Esophagus squamous epithelium (tissue), 4 donors: ENCODE data around the gene USP10.

Source experiments
- CTCF ChIP-seq, 6 experiments: fragments of 450-650 bp in 4 of 6; fragments of 200-600 bp in 2 of 6; sonication (generic) in 2 of 6; IDR thresholded peaks; one replicate each; pipeline ENCODE4 v1.5.1; 2016 to 2019; ENCODE audit warnings: antibody characterized with exemption in 6 of 6, mild to moderate bottlenecking in 4 of 6, moderate library complexity in 4 of 6
- POLR2A ChIP-seq, 4 donors: fragments of 450-650 bp; IDR thresholded peaks; one replicate each; pipeline ENCODE4 v1.6.1; 2017; ENCODE audit warnings: antibody characterized with exemption in 4 of 4, mild to moderate bottlenecking in 4 of 4, moderate library complexity in 3 of 4

GRCh38 chr16:84774810-84775209, 75.0 kb downstream of the USP10 start:
- TF ChIP-seq CTCF (IDR thresholded peaks at IDR 0.05): no peak
- TF ChIP-seq POLR2A (IDR thresholded peaks at IDR 0.05): no peak
